HepG2 (cell line): Measurements from ENCODE around the gene NDE1. TPM values are rescaled to one million over a fixed set of nuclear protein-coding genes. Genes with fewer than 3 reads are reported as not detected.

Source experiments
- ATAC-seq: fragments of 200-7000 bp; cut with Tn5 transposase; 3 replicates; pipeline ENCODE4 v1.9.1; 2020; ENCODE audit warnings: mild to moderate bottlenecking, moderate library complexity
- BruUV-seq: library from RNA; stranded (reverse); fragments of 400-500 nt; replicated peaks from 2 replicates; lab custom pipeline; 2021; lab: Mats Ljungman, UMichigan
- CTCF ChIA-PET: fragments of 300-600 bp; formaldehyde crosslinking; extraction: SDS; loops from one replicate; lab custom pipeline; 2021; ENCODE audit warnings: low total read pairs, inconsistent platforms, low intra/inter-chr PET ratio; lab: Yijun Ruan, JAX
- POLR2A ChIA-PET: fragments of 350-600 bp; sonication (Branson Sonifier 250); formaldehyde crosslinking; loops from one replicate; lab custom pipeline; 2020; ENCODE audit warnings: antibody characterized with exemption, inconsistent platforms; lab: Yijun Ruan, JAX
- DNase-seq: peaks from one replicate; pipeline ENCODE4 v3.0.0-alpha.2; 2015; ENCODE audit warnings: low spot score
- FAIRE-seq: peaks from 3 replicates; lab custom pipeline; 2011; peaks lifted over from hg19 to GRCh38; lab: Jason Lieb, UNC
- H2AFZ ChIP-seq: one replicate; pipeline ENCODE4 v1.6.1; 2011; ENCODE audit warnings: low read length, inconsistent platforms
- H3K27ac ChIP-seq: fragments of 300-600 bp; 3 replicates; pipeline ENCODE4 v1.8.0; 2011; ENCODE audit warnings: mixed run types, mild to moderate bottlenecking, mixed read lengths, low read length, inconsistent platforms; ENCODE audit not compliant: insufficient read depth; ENCODE audit errors: extremely low read length
- H3K27me3 ChIP-seq, 2 experiments: fragments of 200-600 bp in 1 of 2; 2 replicates in 1 of 2; 3 replicates in 1 of 2; pipeline versions ENCODE4 v1.6.0 to v1.8.0; 2011; ENCODE audit warnings: low read length in 2 of 2, mild to moderate bottlenecking in 2 of 2, moderate library complexity in 2 of 2, inconsistent platforms in 1 of 2; ENCODE audit not compliant: insufficient read depth in 2 of 2, control insufficient read depth in 1 of 2
- H3K36me3 ChIP-seq, 2 experiments: fragments of 200-600 bp in 1 of 2; replicated peaks in 1 of 2; 2 replicates in 1 of 2; 3 replicates in 1 of 2; pipeline versions ENCODE4 v1.5.1 to v1.8.0; 2011; ENCODE audit warnings: low read length in 2 of 2, inconsistent platforms in 1 of 2; ENCODE audit not compliant: insufficient read depth in 2 of 2, control insufficient read depth in 1 of 2
- H3K4me1 ChIP-seq: 2 replicates; pipeline ENCODE4 v1.5.1; 2012; ENCODE audit warnings: low read length, inconsistent platforms; ENCODE audit not compliant: insufficient read depth
- H3K4me2 ChIP-seq: 2 replicates; pipeline ENCODE4 v1.6.0; 2011; ENCODE audit warnings: low read depth, low read length, inconsistent platforms
- H3K4me3 ChIP-seq, 3 experiments: fragments of 200-600 bp in 1 of 3; sonication (generic), shearing (Covaris generic) in 1 of 3; replicated peaks in 1 of 3; 2 replicates each; pipeline ENCODE4 v1.5.1; 2011 to 2016; ENCODE audit warnings: low read length in 3 of 3, inconsistent platforms in 2 of 3, low read depth in 2 of 3, mild to moderate bottlenecking in 2 of 3, control low read depth in 1 of 3, mixed read lengths in 1 of 3; ENCODE audit not compliant: insufficient read depth in 1 of 3
- H3K79me2 ChIP-seq: one replicate; pipeline ENCODE4 v1.6.1; 2011; ENCODE audit warnings: low read length, inconsistent platforms; ENCODE audit not compliant: insufficient read depth
- H3K9ac ChIP-seq: 2 replicates; pipeline ENCODE4 v1.6.0; 2011; ENCODE audit warnings: mild to moderate bottlenecking, low read depth, low read length, inconsistent platforms; ENCODE audit not compliant: insufficient read depth
- H3K9me3 ChIP-seq: 2 replicates; pipeline ENCODE4 v1.5.1; 2012; ENCODE audit warnings: mild to moderate bottlenecking, low read length
- H4K20me1 ChIP-seq: 2 replicates; pipeline ENCODE4 v1.6.0; 2011; ENCODE audit warnings: inconsistent platforms, mild to moderate bottlenecking, low read length, moderate library complexity; ENCODE audit not compliant: insufficient read depth
- CHD4 ChIP-seq: fragments of 200-600 bp; sonication (generic); IDR thresholded peaks from 2 replicates; pipeline ENCODE4 v1.7.0; 2017; ENCODE audit warnings: mild to moderate bottlenecking, low read length, borderline replicate concordance
- DPF2 ChIP-seq: sonication (generic); formaldehyde crosslinking; IDR thresholded peaks from 2 replicates; pipeline ENCODE4 v1.4.0; 2020; ENCODE audit warnings: mild to moderate bottlenecking, low read depth, missing genetic modification reagents, borderline replicate concordance
- GATA4 ChIP-seq: sonication (generic); IDR thresholded peaks from 2 replicates; pipeline ENCODE4 v1.6.1; 2016; ENCODE audit warnings: antibody characterized with exemption, low read depth, borderline replicate concordance
- HOXA5 ChIP-seq: sonication (generic); formaldehyde crosslinking; IDR thresholded peaks from 2 replicates; pipeline ENCODE4 v1.4.0; 2020; ENCODE audit warnings: missing genetic modification reagents
- MIER2 ChIP-seq: IDR thresholded peaks from 2 replicates; pipeline ENCODE4 v1.6.1; 2016; ENCODE audit warnings: missing biosample characterization, missing genetic modification reagents
- SRSF4 ChIP-seq: fragments of 200-400 bp; formaldehyde crosslinking; IDR thresholded peaks from one replicate; pipeline ENCODE4 v1.6.1; 2018; ENCODE audit warnings: mild to moderate bottlenecking, low read depth, low read length, moderate library complexity; ENCODE audit not compliant: poor library complexity, severe bottlenecking
- TCF7L2 ChIP-seq: IDR thresholded peaks from 2 replicates; pipeline ENCODE4 v1.6.1; 2011; ENCODE audit warnings: mild to moderate bottlenecking, low read depth, low read length, moderate library complexity
- ZKSCAN8 ChIP-seq: IDR thresholded peaks from 2 replicates; pipeline ENCODE4 v1.6.1; 2016; ENCODE audit warnings: borderline replicate concordance, missing genetic modification reagents, missing compliant biosample characterization
- ZNF446 ChIP-seq: sonication (generic); formaldehyde crosslinking; IDR thresholded peaks from 2 replicates; pipeline ENCODE4 v1.5.0; 2020; ENCODE audit warnings: mild to moderate bottlenecking, missing genetic modification reagents
- ZNF567 ChIP-seq: sonication (generic); formaldehyde crosslinking; IDR thresholded peaks from 2 replicates; pipeline ENCODE4 v1.8.1; 2023; ENCODE audit warnings: mild to moderate bottlenecking, missing genetic modification reagents, borderline replicate concordance
- WGBS: methylation state at CpG from one replicate; pipeline ENCODE4 v1.1.6; 2017; ENCODE audit warnings: low lambda C conversion rate; 5-methylcytosine and 5-hydroxymethylcytosine counted together
- in situ Hi-C: cut with HindIII; loops from 2 replicates; pipeline ENCODE4 v1.10.0; 2017; ENCODE audit warnings: low pct_unique_long_range_greater_than_20kb; ENCODE audit not compliant: extremely low pct_ligation_motif_present
- intact Hi-C: fragments of 100-400 bp; cut with micrococcal nuclease; formaldehyde crosslinking; loops from one replicate; pipeline ENCODE4 v1.10.0; 2022; ENCODE audit not compliant: unreplicated experiment
- polyA plus RNA-seq, 8 experiments: library from polyadenylated mRNA; depleted of rRNA in 3 of 8; stranded (reverse) in 7 of 8; unstranded in 1 of 8; fragments of >200 nt; fragmentation: Illumina TruSeq in 4 of 8; extraction: Trizol in 4 of 8; gene quantifications; 2 replicates each; pipeline versions ENCODE4 v1.2.1 to v1.2.3, GENCODE V29; 2011 to 2016; ENCODE audit warnings: low read depth in 4 of 8, missing spikeins in 1 of 8, mixed read lengths in 1 of 8; ENCODE audit not compliant: insufficient read depth in 1 of 8
- total RNA-seq, 5 experiments: library from RNA; depleted of rRNA; stranded (reverse); fragments of >200 nt; fragmentation: Illumina TruSeq; extraction: Trizol; gene quantifications; 2 replicates each; pipeline ENCODE4 v1.2.3, GENCODE V29; 2016; ENCODE audit warnings: low read depth in 1 of 5
- TF ChIP-seq, protein P1 (sequence below): sonication (generic); formaldehyde crosslinking; IDR thresholded peaks from 2 replicates; pipeline ENCODE4 v1.8.0; 2022; ENCODE audit warnings: missing genetic modification reagents, low read depth, mild to moderate bottlenecking, borderline replicate concordance
- TF ChIP-seq, protein P2 (sequence below): sonication (generic); formaldehyde crosslinking; IDR thresholded peaks from 2 replicates; pipeline ENCODE4 v1.4.0; 2020; ENCODE audit warnings: missing genetic modification reagents
- TF ChIP-seq, protein P3 (sequence below), 2 experiments: sonication (generic) in 1 of 2; formaldehyde crosslinking in 1 of 2; IDR thresholded peaks; 2 replicates each; pipeline versions ENCODE4 v1.4.0 to v1.6.1; 2016 to 2020; ENCODE audit warnings: borderline replicate concordance in 1 of 2, low read depth in 1 of 2, mild to moderate bottlenecking in 1 of 2, missing genetic modification reagents in 1 of 2
- TF ChIP-seq, protein P4 (sequence below): sonication (generic); formaldehyde crosslinking; IDR thresholded peaks from 2 replicates; pipeline ENCODE4 v1.5.1; 2020; ENCODE audit warnings: mild to moderate bottlenecking, moderate library complexity, missing genetic modification reagents

Gene NDE1
- total and polyA plus RNA-seq, 2 of the 13 experiments (the other 11 are each of a cell fraction or from before 2014, with no cell fraction given), result 40.9 to 72.5 TPM

DNA sequence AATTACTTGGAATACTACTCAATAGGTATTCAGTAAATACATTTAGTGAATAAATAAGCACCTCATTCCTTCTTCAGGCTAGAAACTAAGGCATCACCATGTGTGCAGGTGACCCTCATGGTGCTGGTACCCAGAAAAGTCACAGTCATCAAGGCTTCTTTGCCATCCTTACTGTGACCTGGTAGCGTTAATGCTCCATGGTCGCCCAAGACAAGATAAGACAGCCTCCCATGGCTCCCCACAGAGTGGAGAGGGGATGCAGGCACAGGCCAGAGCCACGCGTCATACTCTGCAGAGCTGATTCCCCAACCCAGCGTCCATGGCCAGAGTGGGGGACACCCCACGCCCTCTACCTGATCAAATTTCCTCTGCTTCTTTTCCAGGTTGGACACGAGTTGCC lies 73.8 kb downstream of the NDE1 start:
- ChIA-PET POLR2A (no interaction called here), CTCF (no interaction called here)
- no peak for ATAC-seq
- H2AFZ ChIP-seq, result no peak overlapping the region
- FAIRE-seq, result no peak
- H4K20me1 ChIP-seq, result no peaks in the 10 kb centered on the region
- in situ Hi-C loops, result no loop called here
- no peaks in the 10 kb centered on the region for H3K27me3 ChIP-seq
- no peak overlapping the region for H3K9ac ChIP-seq
- no peak overlapping the region for H3K4me3 ChIP-seq
- DNase-seq, result no peak
- H3K4me2 ChIP-seq, result no peak overlapping the region
- WGBS, result 96% methylated on average over 7 of the region's 7 CpGs
- intact Hi-C loops, result no loop called here
- H3K9me3 ChIP-seq, result no peaks in the 10 kb centered on the region
- no peaks in the 10 kb centered on the region for H3K79me2 ChIP-seq
- no peak overlapping the region for H3K27ac ChIP-seq
- H3K4me1 ChIP-seq, result no peaks in the 10 kb centered on the region
- peaks cover 13 to 17% of the 10 kb centered on the region in 2 experiments; a peak in 4 of 5 replicates for H3K36me3 ChIP-seq
- BruUV-seq, result no TSS peak
- TF ChIP-seq, protein P1, sequence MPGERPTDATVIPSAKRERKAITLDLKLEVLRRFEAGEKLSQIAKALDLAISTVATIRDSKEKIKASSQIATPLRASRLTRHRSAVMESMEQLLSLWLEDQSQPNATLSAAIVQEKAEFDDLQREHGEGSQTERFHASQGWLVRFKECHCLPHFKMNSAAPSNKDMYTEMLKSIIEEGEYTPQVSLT (CRISPR knock-in tag), result no peak
- TF ChIP-seq ZKSCAN8 (CRISPR knock-in tag), result no peak
- TF ChIP-seq GATA4, result no peak
- TF ChIP-seq TCF7L2, result no peak
- no peak for TF ChIP-seq MIER2 (CRISPR knock-in tag)
- TF ChIP-seq, protein P2, sequence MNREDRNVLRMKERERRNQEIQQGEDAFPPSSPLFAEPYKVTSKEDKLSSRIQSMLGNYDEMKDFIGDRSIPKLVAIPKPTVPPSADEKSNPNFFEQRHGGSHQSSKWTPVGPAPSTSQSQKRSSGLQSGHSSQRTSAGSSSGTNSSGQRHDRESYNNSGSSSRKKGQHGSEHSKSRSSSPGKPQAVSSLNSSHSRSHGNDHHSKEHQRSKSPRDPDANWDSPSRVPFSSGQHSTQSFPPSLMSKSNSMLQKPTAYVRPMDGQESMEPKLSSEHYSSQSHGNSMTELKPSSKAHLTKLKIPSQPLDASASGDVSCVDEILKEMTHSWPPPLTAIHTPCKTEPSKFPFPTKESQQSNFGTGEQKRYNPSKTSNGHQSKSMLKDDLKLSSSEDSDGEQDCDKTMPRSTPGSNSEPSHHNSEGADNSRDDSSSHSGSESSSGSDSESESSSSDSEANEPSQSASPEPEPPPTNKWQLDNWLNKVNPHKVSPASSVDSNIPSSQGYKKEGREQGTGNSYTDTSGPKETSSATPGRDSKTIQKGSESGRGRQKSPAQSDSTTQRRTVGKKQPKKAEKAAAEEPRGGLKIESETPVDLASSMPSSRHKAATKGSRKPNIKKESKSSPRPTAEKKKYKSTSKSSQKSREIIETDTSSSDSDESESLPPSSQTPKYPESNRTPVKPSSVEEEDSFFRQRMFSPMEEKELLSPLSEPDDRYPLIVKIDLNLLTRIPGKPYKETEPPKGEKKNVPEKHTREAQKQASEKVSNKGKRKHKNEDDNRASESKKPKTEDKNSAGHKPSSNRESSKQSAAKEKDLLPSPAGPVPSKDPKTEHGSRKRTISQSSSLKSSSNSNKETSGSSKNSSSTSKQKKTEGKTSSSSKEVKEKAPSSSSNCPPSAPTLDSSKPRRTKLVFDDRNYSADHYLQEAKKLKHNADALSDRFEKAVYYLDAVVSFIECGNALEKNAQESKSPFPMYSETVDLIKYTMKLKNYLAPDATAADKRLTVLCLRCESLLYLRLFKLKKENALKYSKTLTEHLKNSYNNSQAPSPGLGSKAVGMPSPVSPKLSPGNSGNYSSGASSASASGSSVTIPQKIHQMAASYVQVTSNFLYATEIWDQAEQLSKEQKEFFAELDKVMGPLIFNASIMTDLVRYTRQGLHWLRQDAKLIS, result no peak
- no peak for TF ChIP-seq HOXA5 (CRISPR knock-in tag)
- TF ChIP-seq, protein P3, sequence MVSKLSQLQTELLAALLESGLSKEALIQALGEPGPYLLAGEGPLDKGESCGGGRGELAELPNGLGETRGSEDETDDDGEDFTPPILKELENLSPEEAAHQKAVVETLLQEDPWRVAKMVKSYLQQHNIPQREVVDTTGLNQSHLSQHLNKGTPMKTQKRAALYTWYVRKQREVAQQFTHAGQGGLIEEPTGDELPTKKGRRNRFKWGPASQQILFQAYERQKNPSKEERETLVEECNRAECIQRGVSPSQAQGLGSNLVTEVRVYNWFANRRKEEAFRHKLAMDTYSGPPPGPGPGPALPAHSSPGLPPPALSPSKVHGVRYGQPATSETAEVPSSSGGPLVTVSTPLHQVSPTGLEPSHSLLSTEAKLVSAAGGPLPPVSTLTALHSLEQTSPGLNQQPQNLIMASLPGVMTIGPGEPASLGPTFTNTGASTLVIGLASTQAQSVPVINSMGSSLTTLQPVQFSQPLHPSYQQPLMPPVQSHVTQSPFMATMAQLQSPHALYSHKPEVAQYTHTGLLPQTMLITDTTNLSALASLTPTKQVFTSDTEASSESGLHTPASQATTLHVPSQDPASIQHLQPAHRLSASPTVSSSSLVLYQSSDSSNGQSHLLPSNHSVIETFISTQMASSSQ (IDR thresholded peaks at IDR 0.05; ENCODE audit: low read depth), result no peak
- TF ChIP-seq, protein P3 (CRISPR knock-in tag; IDR thresholded peaks at IDR 0.05; ENCODE audit: borderline replicate concordance), result no peak
- TF ChIP-seq ZNF446 (CRISPR knock-in tag), result no peak
- TF ChIP-seq CHD4, result no peak
- TF ChIP-seq SRSF4, result no peak
- no peak for TF ChIP-seq ZNF567 (CRISPR knock-in tag)
- TF ChIP-seq DPF2 (CRISPR knock-in tag), result no peak
- TF ChIP-seq, protein P4, sequence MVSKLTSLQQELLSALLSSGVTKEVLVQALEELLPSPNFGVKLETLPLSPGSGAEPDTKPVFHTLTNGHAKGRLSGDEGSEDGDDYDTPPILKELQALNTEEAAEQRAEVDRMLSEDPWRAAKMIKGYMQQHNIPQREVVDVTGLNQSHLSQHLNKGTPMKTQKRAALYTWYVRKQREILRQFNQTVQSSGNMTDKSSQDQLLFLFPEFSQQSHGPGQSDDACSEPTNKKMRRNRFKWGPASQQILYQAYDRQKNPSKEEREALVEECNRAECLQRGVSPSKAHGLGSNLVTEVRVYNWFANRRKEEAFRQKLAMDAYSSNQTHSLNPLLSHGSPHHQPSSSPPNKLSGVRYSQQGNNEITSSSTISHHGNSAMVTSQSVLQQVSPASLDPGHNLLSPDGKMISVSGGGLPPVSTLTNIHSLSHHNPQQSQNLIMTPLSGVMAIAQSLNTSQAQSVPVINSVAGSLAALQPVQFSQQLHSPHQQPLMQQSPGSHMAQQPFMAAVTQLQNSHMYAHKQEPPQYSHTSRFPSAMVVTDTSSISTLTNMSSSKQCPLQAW, result no peak
